B cell (primary cell): ENCODE data around the gene BEND5. TPM values are rescaled to one million over a fixed set of nuclear protein-coding genes. Genes with fewer than 3 reads are reported as not detected.

ENCODE experiments used
- ATAC-seq: fragments of 200-7000 bp; cut with Tn5 transposase; one replicate; pipeline ENCODE4 v1.10.0; 2021; ENCODE audit warnings: low read depth, mild to moderate bottlenecking, moderate number of reproducible peaks, moderate library complexity
- CTCF ChIA-PET: fragments of 350-600 bp; sonication (Branson Sonifier 250); formaldehyde crosslinking; loops from one replicate; lab custom pipeline; 2021; ENCODE audit warnings: antibody characterized with exemption, inconsistent platforms; lab: Charles Lee
- POLR2A ChIA-PET: fragments of 350-600 bp; sonication (Branson Sonifier 250); formaldehyde crosslinking; loops from one replicate; lab custom pipeline; 2021; ENCODE audit warnings: antibody characterized with exemption; lab: Charles Lee
- DNase-seq: peaks from one replicate; pipeline ENCODE4 v3.0.0; 2013
- H2AFZ ChIP-seq: 2 replicates; pipeline ENCODE4 v1.6.1; 2012; ENCODE audit warnings: mild to moderate bottlenecking, low read depth, low read length; ENCODE audit not compliant: insufficient read depth, poor library complexity, severe bottlenecking
- H3K27ac ChIP-seq, 2 donors: 1 replicate in 1 of 2; 2 replicates in 1 of 2; pipeline ENCODE4 v1.5.1; 2012 to 2013; ENCODE audit warnings: low read length in 2 of 2, mild to moderate bottlenecking in 2 of 2, moderate library complexity in 1 of 2
- H3K27me3 ChIP-seq, 4 experiments: fragments of 200-600 bp in 1 of 4; sonication (generic) in 1 of 4; replicated peaks in 1 of 4; 1 replicate in 2 of 4; 2 replicates in 2 of 4; pipeline versions ENCODE4 v1.6.1 to v1.7.0; 2013 to 2016; ENCODE audit warnings: low read length in 3 of 4, mild to moderate bottlenecking in 2 of 4, mixed read lengths in 1 of 4, moderate library complexity in 1 of 4; ENCODE audit not compliant: insufficient read depth in 4 of 4, control insufficient read depth in 3 of 4; ENCODE audit errors: control extremely low read depth in 1 of 4
- H3K36me3 ChIP-seq, 2 experiments: replicated peaks in 1 of 2; 1 replicate in 1 of 2; 2 replicates in 1 of 2; pipeline versions ENCODE4 v1.6.1 to v1.7.1; 2013; ENCODE audit warnings: low read length in 1 of 2; ENCODE audit not compliant: insufficient read depth in 2 of 2, control insufficient read depth in 1 of 2; ENCODE audit errors: control extremely low read depth in 1 of 2, extremely low read depth in 1 of 2
- H3K4me1 ChIP-seq, 2 donors: fragments of 200-600 bp in 1 of 2; sonication (generic) in 1 of 2; 1 replicate in 1 of 2; 2 replicates in 1 of 2; pipeline versions ENCODE4 v1.5.1 to v1.6.1; 2013 to 2017; ENCODE audit warnings: low read length in 2 of 2; ENCODE audit not compliant: control insufficient read depth in 2 of 2, insufficient read depth in 2 of 2
- H3K4me2 ChIP-seq: replicated peaks from 2 replicates; pipeline ENCODE3; 2012; ENCODE audit warnings: mild to moderate bottlenecking, low read depth, low read length; ENCODE audit not compliant: poor library complexity, severe bottlenecking
- H3K4me3 ChIP-seq, 5 experiments: fragments of 200-600 bp in 1 of 5; sonication (generic) in 1 of 5; 1 replicate in 3 of 5; 2 replicates in 2 of 5; pipeline versions ENCODE4 v1.5.1 to v1.7.0; 2011 to 2016; ENCODE audit warnings: low read length in 4 of 5, mild to moderate bottlenecking in 4 of 5, low read depth in 2 of 5, control low read depth in 1 of 5, moderate library complexity in 1 of 5; ENCODE audit not compliant: insufficient read depth in 1 of 5; ENCODE audit errors: control extremely low read depth in 1 of 5, extremely low read depth in 1 of 5
- H3K79me2 ChIP-seq: fragments of 200-600 bp; sonication (generic); one replicate; pipeline ENCODE4 v1.6.0; 2016; ENCODE audit warnings: low read length; ENCODE audit not compliant: control insufficient read depth, insufficient read depth
- H3K9ac ChIP-seq: fragments of 200-600 bp; sonication (generic); 2 replicates; pipeline ENCODE4 v1.6.1; 2017; ENCODE audit warnings: mild to moderate bottlenecking, low read length, moderate library complexity
- H3K9me3 ChIP-seq, 3 donors: one replicate each; pipeline versions ENCODE4 v1.6.1 to v1.7.1; 2013; ENCODE audit warnings: low read length in 2 of 3; ENCODE audit not compliant: control insufficient read depth in 2 of 3, insufficient read depth in 1 of 3; ENCODE audit errors: control extremely low read depth in 1 of 3
- H4K20me1 ChIP-seq: 2 replicates; pipeline ENCODE4 v1.6.0; 2012; ENCODE audit warnings: mild to moderate bottlenecking, low read length; ENCODE audit not compliant: insufficient read depth, control insufficient read depth, poor library complexity, severe bottlenecking
- H3K27ac Mint-ChIP-seq: one replicate; pipeline ENCODE4 v1.8.0; 2021; ENCODE audit warnings: mixed read lengths
- H3K27me3 Mint-ChIP-seq: one replicate; pipeline ENCODE4 v1.8.0; 2021; ENCODE audit warnings: mixed read lengths
- H3K4me1 Mint-ChIP-seq: one replicate; pipeline ENCODE4 v1.8.0; 2021; ENCODE audit warnings: mixed read lengths
- H3K4me3 Mint-ChIP-seq: one replicate; pipeline ENCODE4 v1.8.0; 2021; ENCODE audit warnings: mixed read lengths
- H3K9me3 Mint-ChIP-seq: one replicate; pipeline ENCODE4 v1.8.0; 2022; ENCODE audit warnings: mixed read lengths; ENCODE audit not compliant: insufficient read depth
- CTCF ChIP-seq: fragments of 200-600 bp; IDR thresholded peaks from one replicate; pipeline ENCODE4 v1.8.0; 2022; ENCODE audit warnings: antibody characterized with exemption, mild to moderate bottlenecking
- EZH2 ChIP-seq: IDR thresholded peaks from 2 replicates; pipeline ENCODE4 v1.6.1; 2012; ENCODE audit warnings: borderline replicate concordance, low read depth, mild to moderate bottlenecking, moderate library complexity, low read length; ENCODE audit not compliant: insufficient read depth, poor library complexity, severe bottlenecking
- WGBS: methylation state at CpG from one replicate; pipeline ENCODE4 v1.1.5; 2013; ENCODE audit warnings: missing lambda C conversion rate; ENCODE audit not compliant: insufficient coverage; 5-methylcytosine and 5-hydroxymethylcytosine counted together
- intact Hi-C: fragments of 100-400 bp; cut with micrococcal nuclease; formaldehyde crosslinking; loops from one replicate; pipeline ENCODE4 v1.10.0; 2022
- polyA minus RNA-seq: library from RNA; depleted of rRNA, polyadenylated mRNA; stranded (reverse); fragments of >200 nt; gene quantifications from 2 replicates; pipeline ENCODE4 v1.2.3, GENCODE V29; 2012
- polyA plus RNA-seq: library from polyadenylated mRNA; depleted of rRNA; stranded (reverse); fragments of >200 nt; gene quantifications from 2 replicates; pipeline ENCODE4 v1.2.3, GENCODE V29; 2012
- total RNA-seq, 2 donors: library from RNA; stranded (reverse); fragments of 120-200 nt in 1 of 2; gene quantifications; 1 replicate in 1 of 2; 2 replicates in 1 of 2; pipeline versions ENCODE4 v1.2.3 to v1.2.4, GENCODE V29; 2013 to 2022

The BEND5 gene
- total RNA-seq = 15.5 and 19.5 TPM in 2 replicates
- total RNA-seq (2013) = 37.9 TPM
- polyA plus RNA-seq = 19.7 and 28.6 TPM in 2 replicates
- 20.8 and 34.5 TPM in 2 replicates for polyA minus RNA-seq

DNA sequence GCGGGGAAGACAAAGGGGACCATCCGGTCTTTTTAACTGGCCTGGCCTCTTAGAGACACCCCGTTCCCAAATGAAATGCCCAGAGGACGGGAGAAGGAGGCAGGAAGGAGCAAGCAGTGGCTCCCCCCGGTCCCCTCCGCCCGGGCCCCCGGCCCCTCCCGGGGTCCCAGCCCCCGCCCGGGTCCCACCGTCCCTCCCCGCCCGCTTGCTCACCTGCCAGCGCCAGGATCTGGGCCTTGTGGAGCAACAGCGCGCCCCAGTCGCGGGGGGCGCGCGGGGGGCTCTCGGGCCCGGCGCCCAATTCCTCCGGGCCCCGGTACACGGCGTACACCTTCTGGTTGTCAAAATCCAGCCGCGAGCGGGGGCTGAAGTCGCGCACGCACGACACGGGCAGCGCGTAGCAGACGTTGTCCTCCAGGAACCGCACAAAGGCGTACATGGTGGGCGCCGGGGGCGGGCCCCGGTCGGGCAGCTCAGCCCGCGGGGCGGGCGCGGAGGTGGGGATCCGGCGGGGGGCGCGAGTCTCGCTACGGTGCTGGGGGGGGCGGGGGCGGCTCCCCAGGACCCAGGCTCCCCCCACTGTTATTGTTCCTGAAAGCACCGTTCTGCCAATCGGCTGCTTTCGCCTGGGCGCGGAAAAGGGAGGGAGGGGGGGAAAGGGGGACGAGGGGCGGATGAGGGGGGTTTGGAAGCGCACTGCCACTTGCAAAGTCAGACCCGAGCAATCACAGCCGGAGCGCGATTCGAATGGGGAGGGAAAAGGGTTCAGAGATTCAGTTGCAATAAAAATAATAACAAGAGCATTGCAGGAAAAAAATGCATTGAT, at the start of gene BEND5:
TSS of gene BEND5 (minus strand) at position 499 of the 826 bp plus-strand sequence. CDS start at position 439, 60 bp downstream.
- Histone ChIP-seq H3K4me2 (peak within 1 kb of the TSS; percentile 77), H3K27ac (peak within 1 kb of the TSS; percentile 67 to 85), H3K36me3 (peaks cover 10 to 20% of the 10 kb centered on the region in 2 experiments), H3K79me2 (peaks cover 56% of the 10 kb centered on the region), H3K9ac (peak within 1 kb of the TSS; percentile 71), H4K20me1 (no peaks in the 10 kb centered on the region), H3K9me3 (no peaks in the 10 kb centered on the region), H3K27me3 (no peaks in the 10 kb centered on the region), H2AFZ (peak within 1 kb of the TSS; percentile 92), H3K4me1 (peaks cover 59 to 63% of the 10 kb centered on the region in 2 donors), H3K4me3 (peak within 1 kb of the TSS; percentile 59 to 85 (median 67))
- intact Hi-C loops = loop anchor here (1.0 kb wide), 3 partner anchors 8 to 26 kb away; no protein-coding TSS in a partner anchor
- Mint-ChIP-seq H3K27me3 (no peaks in the 10 kb centered on the region), H3K4me1 (peaks cover 63% of the 10 kb centered on the region), H3K9me3 (no peaks in the 10 kb centered on the region), H3K27ac (peak within 1 kb of the TSS; percentile 95), H3K4me3 (peak within 1 kb of the TSS; percentile 97)
- under 1% methylated on average over 66 of the region's 73 CpGs for WGBS
- ChIA-PET POLR2A (interaction anchor here (1.4 to 1.7 kb wide), 2 partner anchors 16 to 24 kb away, joined by 3 to 4 read pairs; no protein-coding TSS in a partner anchor), CTCF (interaction anchor here (0.6 to 6.1 kb wide), 8 partner anchors 10 to 41 kb away, joined by 3 to 41 read pairs (median 4); no protein-coding TSS in a partner anchor)
- no peak for TF ChIP-seq EZH2
- TF ChIP-seq CTCF = no peak
- DNase-seq = peak; percentile 82
- peak; percentile 80 for ATAC-seq

DNA sequence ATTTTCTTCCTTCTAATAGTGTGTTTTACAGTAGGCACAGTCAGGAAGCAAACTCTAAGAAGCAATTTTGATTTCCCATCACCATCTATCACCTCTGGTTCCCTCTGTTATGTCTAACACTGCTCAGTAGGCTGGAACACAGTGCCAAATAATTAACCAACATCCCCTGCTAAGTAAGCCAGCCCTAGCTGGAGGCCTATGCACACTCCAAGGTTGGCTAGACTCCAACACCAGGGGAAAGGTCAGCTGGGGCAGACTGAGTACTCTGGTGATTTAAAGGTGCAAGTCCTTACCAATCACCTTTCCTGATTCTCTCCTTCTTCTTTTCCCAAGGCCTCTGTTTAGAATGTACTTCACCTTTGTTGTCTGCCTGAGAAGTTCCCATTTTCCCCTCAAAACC, 46.5 kb upstream of the BEND5 start:
- CTCF ChIA-PET = no interaction called here
- intact Hi-C loops = no loop called here

More for the DNA sequence above, 46.5 kb upstream of the BEND5 start:
- Histone ChIP-seq H3K27ac (no peak overlapping the region), H3K79me2 (no peaks in the 10 kb centered on the region), H3K9ac (no peak overlapping the region), H4K20me1 (no peaks in the 10 kb centered on the region), H3K4me3 (no peak overlapping the region), H3K36me3 (no peaks in the 10 kb centered on the region), H3K4me2 (no peak overlapping the region), H3K27me3 (peaks cover 0 to 10% (median 0%) of the 10 kb centered on the region in 4 experiments), H3K4me1 (no peaks in the 10 kb centered on the region), H2AFZ (no peak overlapping the region), H3K9me3 (no peaks in the 10 kb centered on the region)
- TF ChIP-seq CTCF = no peak
- no peak for TF ChIP-seq EZH2
- no peak overlapping the region for H3K27ac Mint-ChIP-seq
- no peaks in the 10 kb centered on the region for H3K4me1 Mint-ChIP-seq
- ATAC-seq = no peak
- H3K27me3 Mint-ChIP-seq = peaks cover 8% of the 10 kb centered on the region
- no peak overlapping the region for H3K4me3 Mint-ChIP-seq
- POLR2A ChIA-PET = no interaction called here
- H3K9me3 Mint-ChIP-seq = no peaks in the 10 kb centered on the region
- DNase-seq = no peak
